Left ventricle myocardium inferior (tissue), 1 donor: ENCODE results near the gene BRCA1. TPM values are rescaled to one million over a fixed set of nuclear protein-coding genes. Genes with fewer than 3 reads are reported as not detected.

Experiments
- DNase-seq: peaks from one replicate; pipeline ENCODE4 v3.0.0-alpha.2; 2020
- H3K27ac ChIP-seq: fragments of 200-600 bp; replicated peaks from 2 replicates; pipeline ENCODE4 v1.8.0; 2021
- H3K27me3 ChIP-seq: fragments of 200-600 bp; 2 replicates; pipeline ENCODE4 v1.8.0; 2021; ENCODE audit warnings: low read depth
- H3K36me3 ChIP-seq: fragments of 200-600 bp; 2 replicates; pipeline ENCODE4 v1.8.0; 2021
- H3K4me1 ChIP-seq: fragments of 200-600 bp; 2 replicates; pipeline ENCODE4 v1.8.0; 2021
- H3K4me3 ChIP-seq: fragments of 200-600 bp; 2 replicates; pipeline ENCODE4 v1.8.0; 2021; ENCODE audit warnings: mild to moderate bottlenecking, moderate library complexity
- H3K9me3 ChIP-seq: fragments of 200-600 bp; replicated peaks from 2 replicates; pipeline ENCODE4 v1.8.0; 2021
- CTCF ChIP-seq: fragments of 200-600 bp; IDR thresholded peaks from 2 replicates; pipeline ENCODE4 v1.8.0; 2021; ENCODE audit warnings: antibody characterized with exemption, mild to moderate bottlenecking, borderline replicate concordance
- intact Hi-C: fragments of 100-400 bp; cut with micrococcal nuclease; formaldehyde crosslinking; loops from one replicate; pipeline ENCODE4 v1.11.0; 2022
- total RNA-seq: library from RNA; stranded (reverse); fragmentation: NEBNext Ultra II Directional; extraction: Animal tissue kit (Norgen Biotek cat#: 25700); gene quantifications from one replicate; pipeline ENCODE4 v1.2.1, GENCODE V29; 2021
- donor health status: DM: no; HTN: yes; CAD: no; lungs with severe emphysema.

The BRCA1 gene
- total RNA-seq, 1 donor from 2014 or later = 8.1 TPM

- intact Hi-C loops = no loop called here
These were observed 1.7 kb upstream of the BRCA1 start for GRCh38 chr17:43126911-43127290.

GRCh38 chr17:43125967-43126910, 1.1 kb upstream of the BRCA1 start:
- intact Hi-C loops = no loop called here
- peak overlapping the region; percentile 77 for H3K4me3 ChIP-seq
- no peak for TF ChIP-seq CTCF
- H3K9me3 ChIP-seq = no peaks in the 10 kb centered on the region
- no peaks in the 10 kb centered on the region for H3K36me3 ChIP-seq
- DNase-seq = no peak
- peak overlapping the region; percentile 80 for H3K27ac ChIP-seq
- H3K4me1 ChIP-seq = peaks cover 38% of the 10 kb centered on the region
- H3K27me3 ChIP-seq = no peaks in the 10 kb centered on the region

More at GRCh38 chr17:43126911-43127290, 1.7 kb upstream of the BRCA1 start:
- Histone ChIP-seq H3K4me1 (peaks cover 38% of the 10 kb centered on the region), H3K27me3 (no peaks in the 10 kb centered on the region), H3K27ac (no peak overlapping the region), H3K36me3 (no peaks in the 10 kb centered on the region), H3K4me3 (no peak overlapping the region), H3K9me3 (no peaks in the 10 kb centered on the region)
- TF ChIP-seq CTCF = no peak
- no peak for DNase-seq

- intact Hi-C loops = no loop called here
These were observed 6.2 kb downstream of the BRCA1 start for GRCh38 chr17:43118679-43119615.

GRCh38 chr17:43114151-43114552, 11.0 kb downstream of the BRCA1 start:
- TF ChIP-seq CTCF = no peak
- Histone ChIP-seq H3K27ac (no peak overlapping the region), H3K4me3 (no peak overlapping the region), H3K4me1 (no peaks in the 10 kb centered on the region), H3K9me3 (no peaks in the 10 kb centered on the region), H3K27me3 (no peaks in the 10 kb centered on the region), H3K36me3 (peaks cover 4% of the 10 kb centered on the region)
- no peak for DNase-seq
- intact Hi-C loops = no loop called here

More at GRCh38 chr17:43118679-43119615, 6.2 kb downstream of the BRCA1 start:
- Histone ChIP-seq H3K27me3 (no peaks in the 10 kb centered on the region), H3K4me1 (no peaks in the 10 kb centered on the region), H3K27ac (no peak overlapping the region), H3K4me3 (no peak overlapping the region), H3K36me3 (no peaks in the 10 kb centered on the region), H3K9me3 (no peaks in the 10 kb centered on the region)
- TF ChIP-seq CTCF = no peak
- DNase-seq = no peak

GRCh38 chr17:43106552-43106951, 18.6 kb downstream of the BRCA1 start:
- no peaks in the 10 kb centered on the region for H3K4me1 ChIP-seq
- no peak for TF ChIP-seq CTCF
- H3K36me3 ChIP-seq = peaks cover 23% of the 10 kb centered on the region
- no peak overlapping the region for H3K4me3 ChIP-seq
- intact Hi-C loops = no loop called here
- H3K9me3 ChIP-seq = no peaks in the 10 kb centered on the region
- no peak overlapping the region for H3K27ac ChIP-seq
- H3K27me3 ChIP-seq = no peaks in the 10 kb centered on the region
- DNase-seq = no peak
